Omental fat pad (tissue), 4 donors: ENCODE measurements around the gene NCL. TPM values are rescaled to one million over a fixed set of nuclear protein-coding genes. Genes with fewer than 3 reads are reported as not detected.
"Not testable (repeated sequence)": the region's sequence is repeated elsewhere in the genome, so short reads cannot be mapped to it uniquely, and the experiment has no call there.

Experiments
- ATAC-seq: fragments of 150-250 bp; one replicate; pipeline ENCODE4 v1.9.1; 2016; ENCODE audit warnings: mild to moderate bottlenecking, moderate library complexity; ENCODE audit not compliant: low FRiP score
- DNase-seq: peaks from one replicate; pipeline ENCODE4 v3.0.0-alpha.2; 2019; ENCODE audit warnings: low spot score
- total RNA-seq, 4 donors: library from RNA; depleted of rRNA; stranded (reverse); fragments of >200 nt; gene quantifications; one replicate each; pipeline ENCODE4 v1.1.0, GENCODE V29; 2016
- TF ChIP-seq, protein P1 (sequence below), 3 donors: fragments of 450-650 bp; IDR thresholded peaks; one replicate each; pipeline ENCODE4 v1.5.1; 2016 to 2017; ENCODE audit warnings: antibody characterized with exemption in 3 of 3, mild to moderate bottlenecking in 3 of 3, moderate library complexity in 2 of 3

Gene NCL
- total RNA-seq, 4 donors from 2014 or later = 174 to 495 (median 225) TPM

DNA sequence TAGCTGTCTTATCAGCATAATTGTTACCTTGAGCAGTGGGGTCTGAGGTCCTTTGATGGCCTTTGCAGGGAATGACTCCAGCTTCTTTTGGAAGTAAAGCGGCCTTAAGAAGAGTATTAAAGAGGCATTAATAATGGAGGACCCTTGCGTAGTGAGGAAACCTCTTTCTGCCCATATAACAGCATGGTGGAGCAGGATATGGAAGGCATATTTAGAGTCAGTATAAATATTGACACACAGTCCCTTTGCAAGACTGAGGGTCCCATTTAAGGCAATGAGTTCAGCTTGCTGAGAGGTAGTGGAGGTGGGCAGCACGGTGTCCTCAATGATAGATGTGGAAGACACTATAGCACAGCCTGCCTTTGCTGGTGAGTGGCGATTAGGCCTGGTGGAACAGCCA, 32.7 kb downstream of the NCL start:
- no peak for ATAC-seq
- DNase-seq = no peak
- TF ChIP-seq, protein P1, sequence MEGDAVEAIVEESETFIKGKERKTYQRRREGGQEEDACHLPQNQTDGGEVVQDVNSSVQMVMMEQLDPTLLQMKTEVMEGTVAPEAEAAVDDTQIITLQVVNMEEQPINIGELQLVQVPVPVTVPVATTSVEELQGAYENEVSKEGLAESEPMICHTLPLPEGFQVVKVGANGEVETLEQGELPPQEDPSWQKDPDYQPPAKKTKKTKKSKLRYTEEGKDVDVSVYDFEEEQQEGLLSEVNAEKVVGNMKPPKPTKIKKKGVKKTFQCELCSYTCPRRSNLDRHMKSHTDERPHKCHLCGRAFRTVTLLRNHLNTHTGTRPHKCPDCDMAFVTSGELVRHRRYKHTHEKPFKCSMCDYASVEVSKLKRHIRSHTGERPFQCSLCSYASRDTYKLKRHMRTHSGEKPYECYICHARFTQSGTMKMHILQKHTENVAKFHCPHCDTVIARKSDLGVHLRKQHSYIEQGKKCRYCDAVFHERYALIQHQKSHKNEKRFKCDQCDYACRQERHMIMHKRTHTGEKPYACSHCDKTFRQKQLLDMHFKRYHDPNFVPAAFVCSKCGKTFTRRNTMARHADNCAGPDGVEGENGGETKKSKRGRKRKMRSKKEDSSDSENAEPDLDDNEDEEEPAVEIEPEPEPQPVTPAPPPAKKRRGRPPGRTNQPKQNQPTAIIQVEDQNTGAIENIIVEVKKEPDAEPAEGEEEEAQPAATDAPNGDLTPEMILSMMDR (IDR thresholded peaks at IDR 0.05) = no peak

DNA sequence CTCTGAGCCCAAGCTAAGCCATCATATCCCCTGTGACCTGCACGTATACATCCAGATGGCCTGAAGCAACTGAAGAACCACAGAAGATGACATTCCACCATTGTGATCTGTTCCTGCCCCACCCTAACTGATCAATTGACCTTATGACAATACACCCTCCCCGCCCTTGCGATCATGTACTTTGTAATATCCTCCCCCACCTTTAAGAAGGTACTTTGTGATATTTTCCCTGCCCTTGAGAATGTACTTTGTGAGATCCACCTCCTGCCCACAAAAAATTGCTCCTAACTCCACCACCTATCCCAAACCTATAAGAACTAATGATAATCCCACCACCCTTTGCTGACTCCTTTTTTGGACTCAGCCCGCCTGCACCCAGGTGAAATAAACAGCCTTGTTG, 33.8 kb downstream of the NCL start:
- ATAC-seq = not testable (repeated sequence)

DNA sequence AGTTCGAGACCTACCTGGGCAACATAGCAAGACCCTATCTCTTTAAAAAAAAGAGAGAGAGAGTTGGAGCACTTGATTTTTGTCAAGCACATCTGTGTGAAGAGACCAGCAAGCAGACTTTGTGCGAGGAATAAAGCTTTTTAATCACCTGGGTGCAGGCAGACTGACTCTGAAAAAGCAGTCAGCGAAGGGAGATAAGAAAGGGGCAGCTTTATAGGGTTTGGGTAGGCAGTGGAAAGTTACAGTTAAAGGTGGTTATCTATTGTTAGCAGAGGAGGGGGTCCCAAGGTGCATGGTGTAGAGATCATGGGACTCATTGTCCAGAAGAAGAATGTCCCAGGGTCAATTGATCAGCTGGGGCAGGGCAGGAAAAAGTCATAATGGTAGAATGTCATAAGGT, 34.4 kb downstream of the NCL start:
- no peak for ATAC-seq
- no peak for DNase-seq
- TF ChIP-seq, protein P1 (IDR thresholded peaks at IDR 0.05) = no peak

More for the DNA sequence above, 33.8 kb downstream of the NCL start:
- not testable (repeated sequence) for DNase-seq

DNA sequence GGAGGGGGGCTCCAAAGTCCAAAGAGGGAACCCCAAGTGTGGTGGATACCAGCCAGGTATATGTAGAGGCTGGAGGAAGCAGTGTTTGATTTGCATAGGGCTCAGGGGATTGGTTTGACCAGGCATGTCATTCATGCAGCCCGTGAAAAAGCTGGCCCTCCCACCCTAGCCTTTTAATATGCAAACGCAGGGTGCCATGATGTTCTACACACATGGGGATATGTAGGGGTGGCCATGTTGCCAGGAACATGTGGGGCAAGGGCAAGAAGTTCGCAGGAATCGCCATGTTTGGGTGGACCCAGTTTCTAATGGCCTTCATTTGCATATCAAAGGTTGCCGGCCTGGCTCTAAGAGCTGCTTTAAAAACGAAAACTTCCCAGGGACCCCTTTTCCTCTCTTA, 35.1 kb downstream of the NCL start:
- TF ChIP-seq, protein P1 (IDR thresholded peaks at IDR 0.05) = no peak
- ATAC-seq = no peak
- DNase-seq = no peak

DNA sequence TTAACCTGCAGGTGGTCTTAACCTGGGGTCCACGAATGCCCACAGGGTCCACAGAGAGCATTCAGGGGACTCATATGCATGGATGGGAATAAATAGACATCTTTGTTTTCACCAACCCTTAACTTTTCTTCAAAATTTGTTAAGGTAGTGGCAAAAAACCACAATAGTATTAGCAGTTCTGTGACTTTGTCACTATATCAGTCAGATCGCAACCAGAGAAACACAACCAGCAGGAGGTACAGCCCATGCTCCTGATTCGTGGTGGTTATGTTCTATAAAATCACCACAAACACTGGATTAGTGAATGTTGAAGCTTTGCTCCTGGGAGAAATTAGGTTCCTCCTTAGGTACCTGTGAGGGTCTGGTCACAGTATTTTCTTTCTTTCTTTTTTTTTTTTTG, 37.2 kb downstream of the NCL start:
- ATAC-seq = no peak
- no peak for DNase-seq

DNA sequence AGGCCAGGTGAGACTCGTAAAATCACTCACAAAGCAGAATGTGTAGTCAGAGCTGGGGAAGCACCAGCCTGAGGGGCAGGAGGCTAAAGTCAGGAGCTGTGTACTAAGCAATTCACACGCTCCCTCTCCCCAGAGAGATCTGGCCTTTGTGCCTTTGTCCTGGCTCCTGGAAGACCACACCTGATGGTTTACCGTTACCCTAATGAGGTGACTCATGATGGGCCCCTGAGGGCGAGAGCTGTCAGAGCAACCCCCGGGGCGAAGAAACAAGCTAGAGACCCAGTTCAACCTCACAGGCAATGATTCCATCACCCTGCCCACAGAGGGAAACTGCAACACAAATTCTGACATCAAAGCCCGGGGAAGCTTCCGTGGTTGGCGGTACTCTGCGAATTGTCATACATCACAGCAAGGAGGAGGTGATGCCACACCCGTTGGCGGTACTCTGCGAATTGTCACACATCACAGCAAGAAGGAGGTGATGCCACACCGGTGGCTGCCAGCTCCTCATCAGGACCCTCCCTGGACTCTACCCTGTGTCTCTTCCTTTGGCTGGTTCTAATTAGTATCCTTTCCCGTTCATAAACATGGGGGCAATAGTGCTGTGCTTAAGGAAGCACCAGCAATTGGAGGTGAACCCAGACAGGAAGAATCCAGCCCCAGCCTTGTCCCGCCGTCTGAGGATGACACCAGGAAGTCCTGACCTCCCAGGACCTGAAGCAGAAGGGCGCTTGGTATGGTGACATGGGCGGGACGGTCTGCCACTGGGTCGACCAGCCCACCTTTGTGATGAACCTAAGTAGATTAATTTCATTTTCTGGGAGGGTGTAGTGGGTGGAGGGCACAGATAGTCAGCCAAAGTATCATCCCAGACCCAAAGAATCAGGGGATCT, 38.2 kb downstream of the NCL start:
- TF ChIP-seq, protein P1 (IDR thresholded peaks at IDR 0.05) = no peak
- DNase-seq (no peak), ATAC-seq (no peak)

More for the DNA sequence above, 37.2 kb downstream of the NCL start:
- TF ChIP-seq, protein P1 (IDR thresholded peaks at IDR 0.05) = no peak

DNA sequence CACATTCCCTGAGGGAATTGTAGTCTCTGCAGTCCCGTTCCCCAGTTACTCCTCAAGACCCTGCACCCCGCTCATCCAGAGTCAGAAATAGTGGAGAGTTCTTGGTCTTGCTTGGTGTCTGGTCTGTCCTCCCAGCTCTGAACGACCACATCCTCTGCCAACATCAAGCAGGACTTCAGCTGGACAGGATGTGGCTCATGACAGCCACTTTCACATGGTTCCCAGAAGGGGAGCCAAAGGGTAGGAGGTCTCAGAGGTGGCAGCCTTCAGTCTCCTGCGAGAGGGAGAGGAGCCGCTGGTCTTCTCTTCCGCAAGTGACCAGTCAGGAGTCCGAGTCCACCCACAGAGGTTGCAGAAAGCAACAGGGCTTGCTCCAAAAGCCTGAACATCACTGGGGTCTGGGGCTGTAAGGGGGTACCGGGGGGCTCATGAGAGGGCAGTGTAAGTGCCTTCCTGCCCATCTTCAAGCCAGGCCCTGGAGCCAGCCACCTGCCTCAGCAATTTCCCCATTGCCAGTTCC, 38.9 kb downstream of the NCL start:
- TF ChIP-seq, protein P1 (IDR thresholded peaks at IDR 0.05) = no peak
- no peak for DNase-seq
- ATAC-seq = no peak
